GM06990 (cell line): ENCODE measurements around the gene USP9X.
A peak's percentile ranks its signal among the peaks of the same experiment; 100 is the strongest.

Experiments used
- DNase-seq: peaks from one replicate; pipeline ENCODE4 v3.0.0-alpha.2; 2011; ENCODE audit not compliant: insufficient read length; ENCODE audit errors: extremely low read depth
- H3K27me3 ChIP-seq: replicated peaks from 2 replicates; pipeline ENCODE4 v1.6.0; 2011; ENCODE audit warnings: low read length; ENCODE audit not compliant: control insufficient read depth, insufficient read depth
- H3K36me3 ChIP-seq: 2 replicates; pipeline ENCODE4 v1.5.1; 2011; ENCODE audit warnings: low read length; ENCODE audit not compliant: control insufficient read depth, insufficient read depth
- H3K4me3 ChIP-seq: replicated peaks from 2 replicates; pipeline ENCODE4 v1.5.1; 2011; ENCODE audit warnings: low read depth, mild to moderate bottlenecking, control low read depth, low read length
- CTCF ChIP-seq: IDR thresholded peaks from 2 replicates; pipeline ENCODE4 v1.5.1; 2011; ENCODE audit warnings: low read length, control low read depth, mild to moderate bottlenecking, inconsistent platforms; ENCODE audit not compliant: insufficient read depth, poor library complexity, severe bottlenecking

The USP9X gene

DNA sequence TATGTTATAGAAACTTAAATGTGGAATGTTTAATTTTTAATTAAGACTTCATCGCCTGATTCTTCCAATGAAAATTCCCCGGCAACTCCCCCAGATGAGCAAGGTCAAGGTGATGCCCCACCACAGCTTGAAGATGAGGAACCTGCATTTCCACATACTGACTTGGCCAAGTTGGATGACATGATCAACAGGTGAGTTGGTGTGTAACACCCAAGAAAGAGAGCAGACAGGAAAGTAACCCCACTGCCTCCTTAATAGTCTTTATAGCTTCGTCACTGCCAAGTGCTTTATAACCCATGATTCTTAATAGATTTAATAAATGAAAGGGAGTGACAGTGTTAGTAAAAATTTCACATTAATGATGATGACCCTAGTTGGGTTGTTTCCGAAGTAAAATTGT lies 43.7 kb downstream of the USP9X start:
- no peaks in the 10 kb centered on the region for H3K27me3 ChIP-seq
- no peak for TF ChIP-seq CTCF
- DNase-seq = no peak
- no peaks in the 10 kb centered on the region for H3K36me3 ChIP-seq
- no peak overlapping the region for H3K4me3 ChIP-seq

DNA sequence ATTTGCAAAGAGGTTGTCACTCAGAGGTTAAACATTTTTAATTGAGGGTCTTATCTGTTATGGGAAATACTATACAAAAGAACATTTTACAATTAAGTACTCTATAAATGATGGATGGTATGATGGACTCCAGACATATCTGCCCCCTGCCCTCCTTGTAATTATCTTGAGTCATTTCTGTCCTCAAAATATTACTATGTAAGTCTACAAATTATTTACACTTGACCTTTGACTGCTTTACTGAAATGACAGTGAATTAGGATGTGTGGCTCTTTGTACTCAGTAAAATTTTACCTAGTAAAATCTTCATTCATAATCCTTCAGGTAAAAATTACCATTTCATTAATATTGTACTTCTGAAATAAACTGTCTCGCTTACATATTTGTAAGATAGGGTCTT lies 46.5 kb downstream of the USP9X start:
- H3K4me3 ChIP-seq = no peak overlapping the region
- DNase-seq = no peak
- no peaks in the 10 kb centered on the region for H3K36me3 ChIP-seq
- TF ChIP-seq CTCF = no peak
- H3K27me3 ChIP-seq = no peaks in the 10 kb centered on the region

DNA sequence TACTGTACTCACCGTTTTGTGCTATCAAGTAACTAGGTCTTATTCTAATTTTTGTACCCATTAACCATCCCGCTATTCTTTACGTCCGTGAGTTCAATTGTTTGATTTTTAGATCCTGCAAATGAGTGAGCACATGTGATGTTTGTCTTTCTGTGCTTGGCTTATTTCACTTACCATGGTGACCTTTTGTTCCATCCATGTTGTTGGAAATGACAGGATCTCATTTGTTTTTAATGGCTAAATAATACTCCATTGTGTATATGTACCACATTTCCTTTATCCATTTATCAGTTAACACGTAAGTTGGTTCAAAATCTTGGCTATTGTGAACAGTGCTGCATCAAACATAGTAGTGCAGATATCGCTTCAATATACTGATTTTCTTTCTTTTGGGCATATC lies 48.3 kb downstream of the USP9X start:
- no peaks in the 10 kb centered on the region for H3K27me3 ChIP-seq
- H3K36me3 ChIP-seq = no peaks in the 10 kb centered on the region
- DNase-seq = no peak
- H3K4me3 ChIP-seq = no peak overlapping the region
- no peak for TF ChIP-seq CTCF

- peak; percentile 36 for TF ChIP-seq CTCF
- H3K36me3 ChIP-seq = no peaks in the 10 kb centered on the region
- no peak for DNase-seq
- H3K27me3 ChIP-seq = no peaks in the 10 kb centered on the region
- H3K4me3 ChIP-seq = no peak overlapping the region
Measured at GRCh38 chrX:41137589-41137988, 52.3 kb downstream of the USP9X start.

GRCh38 chrX:41142130-41142910 lies 57.1 kb downstream of the USP9X start:
- H3K4me3 ChIP-seq = no peak overlapping the region
- H3K27me3 ChIP-seq = no peaks in the 10 kb centered on the region
- no peaks in the 10 kb centered on the region for H3K36me3 ChIP-seq

More at GRCh38 chrX:41142130-41142910, 57.1 kb downstream of the USP9X start:
- DNase-seq = no peak
- no peak for TF ChIP-seq CTCF
